Cardiac muscle cell (in vitro differentiated cells and primary cell): ENCODE results near the gene DGCR6L. TPM values are rescaled to one million over a fixed set of nuclear protein-coding genes. Genes with fewer than 3 reads are reported as not detected.
"Not testable (repeated sequence)": the region's sequence is repeated elsewhere in the genome, so short reads cannot be mapped to it uniquely, and the experiment has no call there.

ENCODE experiments used
- DNase-seq, 2 donors: peaks; one replicate each; pipeline versions ENCODE4 v3.0.0 to v3.0.0-alpha.2; 2010 to 2017; ENCODE audit warnings: low read depth in 1 of 2, low spot score in 1 of 2
- H3K27ac ChIP-seq: fragments of 200-600 bp; sonication (generic); 2 replicates; pipeline ENCODE4 v1.5.1; 2016
- H3K27me3 ChIP-seq: fragments of 200-600 bp; sonication (generic); 2 replicates; pipeline ENCODE4 v1.6.0; 2016; ENCODE audit warnings: control low read depth
- H3K36me3 ChIP-seq: fragments of 200-600 bp; sonication (generic); 2 replicates; pipeline ENCODE4 v1.5.1; 2016; ENCODE audit warnings: control low read depth
- H3K4me1 ChIP-seq: fragments of 200-600 bp; sonication (generic); 2 replicates; pipeline ENCODE4 v1.8.1; 2017; ENCODE audit warnings: low read depth, mild to moderate bottlenecking, mixed run types
- H3K4me3 ChIP-seq: fragments of 200-600 bp; sonication (generic); 2 replicates; pipeline ENCODE4 v1.5.1; 2016; ENCODE audit warnings: mild to moderate bottlenecking
- H3K9me3 ChIP-seq: fragments of 200-600 bp; sonication (generic); 2 replicates; pipeline ENCODE4 v1.5.1; 2017; ENCODE audit warnings: low read depth, mild to moderate bottlenecking, control low read depth
- CTCF ChIP-seq: IDR thresholded peaks from 2 replicates; pipeline ENCODE4 v1.5.1; 2012; ENCODE audit warnings: low read depth, mild to moderate bottlenecking, low read length
- polyA plus RNA-seq: library from polyadenylated mRNA; unstranded; fragments of >200 nt; fragmentation: Nextera tagmentation; extraction: Ambion mirVana; gene quantifications from 2 replicates; pipeline ENCODE4 v1.2.1, GENCODE V29; 2016
- total RNA-seq: library from RNA; depleted of rRNA; stranded (reverse); fragments of >200 nt; gene quantifications from 2 replicates; pipeline ENCODE4 v1.2.3, GENCODE V29; 2016

DGCR6L gene
- total and polyA plus RNA-seq, 2 experiments from 2014 or later: 89.6 to 157 TPM

GRCh38 chr22:20307448-20308447 is 12.1 kb downstream of the DGCR6L start:
- not testable (repeated sequence) for H3K4me3 ChIP-seq, H3K27me3 ChIP-seq, H3K9me3 ChIP-seq, DNase-seq, H3K4me1 ChIP-seq, H3K27ac ChIP-seq, H3K36me3 ChIP-seq

GRCh38 chr22:20306646-20307447 is 13.0 kb downstream of the DGCR6L start:
- H3K4me3 ChIP-seq, DNase-seq, H3K36me3 ChIP-seq, H3K4me1 ChIP-seq, H3K27me3 ChIP-seq, H3K27ac ChIP-seq, H3K9me3 ChIP-seq: not testable (repeated sequence)

GRCh38 chr22:20305894-20306645 is 13.8 kb downstream of the DGCR6L start:
- H3K27me3 ChIP-seq: peaks cover 17% of the 10 kb centered on the region
- DNase-seq: no peak
- H3K4me3 ChIP-seq: no peak overlapping the region
- no peak overlapping the region for H3K27ac ChIP-seq
- no peak for TF ChIP-seq CTCF
- H3K4me1 ChIP-seq: no peaks in the 10 kb centered on the region
- no peaks in the 10 kb centered on the region for H3K9me3 ChIP-seq
- H3K36me3 ChIP-seq: no peaks in the 10 kb centered on the region

- H3K9me3 ChIP-seq, H3K4me1 ChIP-seq, DNase-seq, H3K27ac ChIP-seq, H3K36me3 ChIP-seq, H3K4me3 ChIP-seq: not testable (repeated sequence)
- peaks cover 24% of the 10 kb centered on the region for H3K27me3 ChIP-seq
These were observed 14.5 kb downstream of the DGCR6L start for GRCh38 chr22:20305230-20305893.

GRCh38 chr22:20304646-20305045 is 15.2 kb downstream of the DGCR6L start:
- no peak for DNase-seq
- Histone ChIP-seq H3K27ac (no peak overlapping the region), H3K36me3 (no peaks in the 10 kb centered on the region), H3K9me3 (no peaks in the 10 kb centered on the region), H3K27me3 (peaks cover 31% of the 10 kb centered on the region), H3K4me1 (no peaks in the 10 kb centered on the region), H3K4me3 (no peak overlapping the region)
- TF ChIP-seq CTCF: no peak

- H3K27ac ChIP-seq, H3K36me3 ChIP-seq, H3K9me3 ChIP-seq, H3K4me3 ChIP-seq, DNase-seq, H3K4me1 ChIP-seq: not testable (repeated sequence)
- H3K27me3 ChIP-seq: peaks cover 43% of the 10 kb centered on the region
These were observed 16.7 kb downstream of the DGCR6L start for GRCh38 chr22:20303229-20303534.
